ENCODE data around the gene SNX1. TPM values are rescaled to one million over a fixed set of nuclear protein-coding genes. Genes with fewer than 3 reads are reported as not detected.

SNX1 gene
- total and polyA plus RNA-seq, 4 experiments from 2014 or later: 58.3 to 155 (median 110) TPM

DNA sequence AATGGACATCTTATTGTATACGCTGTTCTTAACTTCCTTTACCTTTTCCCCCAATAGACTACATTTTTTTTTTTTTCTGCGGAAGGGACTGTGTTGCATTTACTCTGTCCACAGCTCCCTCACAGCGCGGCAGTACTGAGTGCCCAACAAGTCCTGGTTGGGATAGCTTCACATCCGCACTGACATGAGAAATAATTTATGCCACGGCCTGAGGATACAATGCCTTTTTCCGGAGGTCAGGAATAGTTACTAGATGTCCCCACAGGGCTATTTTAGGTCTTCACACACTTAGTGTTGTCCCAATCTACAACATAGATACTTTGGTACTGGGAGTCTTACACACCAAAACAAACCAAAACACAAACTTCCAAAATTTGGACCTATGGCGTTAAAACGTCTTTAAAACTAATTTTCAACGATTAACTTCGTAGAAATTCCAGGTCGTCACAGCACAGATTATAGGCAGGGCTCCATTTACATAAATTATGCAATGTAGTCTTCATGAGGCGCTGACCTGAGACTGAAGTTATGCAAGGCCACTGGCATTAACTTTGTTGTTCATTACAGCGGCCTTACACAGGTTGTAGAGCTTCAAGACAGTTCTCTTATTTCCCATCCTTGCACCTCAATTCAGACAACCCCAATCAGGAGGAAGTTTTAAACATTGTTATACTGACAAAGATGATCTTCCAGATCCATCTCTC lies 68.0 kb downstream of the SNX1 start:
- intact Hi-C loops (cut with micrococcal nuclease): loop anchor here (1.0 to 10.0 kb wide), 11 partner anchors 11 to 1353 kb away; partner anchors contain the start of genes CIAO2A, CLPX, CSNK1G1 and DPP8
- peak overlapping the region; percentile 85 to 98 (median 96) for H3K27ac Mint-ChIP-seq
- H3K36me3 ChIP-seq (ENCODE audit: insufficient read depth, low read length): peaks cover 17% of the 10 kb centered on the region
- peak overlapping the region; percentile 55 to 61 for H3K4me3 ChIP-seq (ENCODE audit: low read length in 2 of 2)
- H3K9me3 ChIP-seq (ENCODE audit: control insufficient read depth in 1 of 2, low read length in 2 of 2): no peaks in the 10 kb centered on the region
- no peaks in the 10 kb centered on the region for H3K27me3 Mint-ChIP-seq
- peak overlapping the region; percentile 81 to 95 (median 88) for H3K4me3 Mint-ChIP-seq
- peaks cover 24 to 46% (median 34%) of the 10 kb centered on the region in 4 donors for H3K4me1 Mint-ChIP-seq
- peaks cover 18 to 24% of the 10 kb centered on the region in 2 donors for H3K36me3 Mint-ChIP-seq
- peaks cover 47% of the 10 kb centered on the region for H3K4me1 ChIP-seq (ENCODE audit: insufficient read depth, low read length)
- ChIA-PET CTCF (ENCODE audit: partially characterized antibody) (interaction anchor here (0.7 to 6.2 kb wide), 8 partner anchors 11 to 1134 kb away, joined by 3 to 43 read pairs (median 4); partner anchors contain the start of genes CSNK1G1, SNX22 and TRIP4), POLR2A (ENCODE audit: partially characterized antibody) (interaction anchor here (0.6 to 5.4 kb wide), 15 partner anchors 8 to 730 kb away, joined by 3 to 66 read pairs (median 5); partner anchors contain the start of genes CIAO2A, CSNK1G1, SNX1 and SNX22)
- H3K9me3 Mint-ChIP-seq: no peaks in the 10 kb centered on the region
- no peak for DNase-seq
- no peaks in the 10 kb centered on the region for H3K27me3 ChIP-seq (ENCODE audit: insufficient read depth, low read length)
- H3K27ac ChIP-seq (ENCODE audit: low read depth, low read length): peak overlapping the region; percentile 80

DNA sequence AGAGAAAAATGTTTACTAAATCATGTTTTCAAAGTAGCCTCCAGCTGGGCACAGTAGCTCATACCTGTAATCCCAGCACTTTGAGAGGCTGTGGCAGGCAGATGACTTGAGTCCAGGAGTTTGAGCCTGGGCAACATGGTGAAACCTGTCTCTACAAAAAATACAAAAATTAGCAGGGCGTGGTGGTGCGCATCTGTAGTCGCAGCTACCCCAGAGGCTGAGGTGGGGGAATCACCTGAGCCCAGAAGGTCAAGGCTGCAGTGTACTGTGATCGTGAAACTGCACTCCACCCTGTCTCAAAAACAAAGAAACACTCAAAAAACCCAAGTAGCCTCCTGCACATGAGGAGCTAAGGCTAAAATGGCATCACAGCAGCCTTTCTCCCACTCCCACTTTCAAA lies 68.7 kb downstream of the SNX1 start:
- ChIA-PET CTCF (ENCODE audit: partially characterized antibody) (interaction anchor here (0.6 to 6.2 kb wide), 3 partner anchors 11 to 1358 kb away, joined by 3 to 43 read pairs (median 3); partner anchors contain the start of gene SNX22), POLR2A (ENCODE audit: partially characterized antibody) (interaction anchor here (1.3 to 5.4 kb wide), 4 partner anchors 11 to 223 kb away, joined by 3 to 66 read pairs (median 40); partner anchors contain the start of genes CIAO2A, SNX1, SNX22 and TRIP4)
- no peaks in the 10 kb centered on the region for H3K27me3 ChIP-seq (ENCODE audit: insufficient read depth, low read length)
- Mint-ChIP-seq H3K4me3 (peak overlapping the region; percentile 7 to 68 (median 42)), H3K27ac (peak overlapping the region; percentile 42 to 96 (median 85)), H3K27me3 (no peaks in the 10 kb centered on the region), H3K36me3 (peaks cover 15 to 17% of the 10 kb centered on the region in 2 donors), H3K9me3 (no peaks in the 10 kb centered on the region), H3K4me1 (peaks cover 22 to 41% (median 31%) of the 10 kb centered on the region in 4 donors)
- intact Hi-C loops (cut with micrococcal nuclease): loop anchor here (5.0 to 10.0 kb wide), 2 partner anchors 490 to 1123 kb away; partner anchors contain the start of gene PARP16
- no peaks in the 10 kb centered on the region for H3K9me3 ChIP-seq (ENCODE audit: control insufficient read depth in 1 of 2, low read length in 2 of 2)
- no peak overlapping the region for H3K4me3 ChIP-seq (ENCODE audit: low read length in 2 of 2)
- H3K27ac ChIP-seq (ENCODE audit: low read depth, low read length): no peak overlapping the region
- H3K36me3 ChIP-seq (ENCODE audit: insufficient read depth, low read length): peaks cover 13% of the 10 kb centered on the region
- DNase-seq: no peak
- H3K4me1 ChIP-seq (ENCODE audit: insufficient read depth, low read length): peaks cover 43% of the 10 kb centered on the region

DNA sequence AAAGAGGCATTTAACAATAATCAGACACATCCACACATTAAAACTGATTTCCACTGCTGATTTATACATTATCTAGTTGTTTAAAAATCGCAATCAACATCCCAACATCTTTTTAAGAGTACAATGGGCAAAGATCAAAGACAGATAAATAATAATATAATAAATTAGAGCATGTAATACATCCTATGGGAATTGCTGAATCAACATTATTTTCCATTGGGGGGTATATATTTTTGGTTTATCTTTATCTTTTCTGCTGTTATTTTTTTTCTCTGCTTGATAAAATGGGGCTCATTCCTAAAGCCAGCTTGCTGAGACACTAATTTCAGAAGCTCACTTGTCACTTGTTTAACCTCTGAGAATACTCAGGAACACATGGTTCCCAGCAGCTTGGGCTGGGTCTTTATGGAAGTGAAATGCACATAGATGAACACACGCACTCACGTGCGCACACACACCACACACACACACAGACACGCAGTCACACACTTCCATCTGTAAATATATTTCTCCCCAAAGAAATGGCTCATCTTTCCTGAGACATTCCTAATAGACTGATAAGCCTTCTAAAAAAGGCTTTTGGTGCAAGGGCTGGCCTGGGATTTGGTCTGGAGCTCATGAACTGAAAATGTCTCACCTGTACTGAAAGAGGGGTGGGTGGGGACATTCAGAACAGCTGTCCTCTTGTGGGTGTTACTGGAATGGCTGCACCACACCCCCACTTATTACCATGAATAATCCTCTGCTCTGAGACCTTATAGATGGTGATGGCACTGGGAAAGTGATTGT lies 70.5 kb downstream of the SNX1 start:
- intact Hi-C loops (cut with micrococcal nuclease): loop anchor here (10.0 kb wide), 1 partner anchor 489 kb away; no protein-coding TSS in a partner anchor
- H3K9me3 ChIP-seq (ENCODE audit: control insufficient read depth in 1 of 2, low read length in 2 of 2): no peaks in the 10 kb centered on the region
- H3K4me1 Mint-ChIP-seq: peaks cover 16 to 29% (median 23%) of the 10 kb centered on the region in 4 donors
- no peak overlapping the region for H3K27ac ChIP-seq (ENCODE audit: low read depth, low read length)
- H3K36me3 ChIP-seq (ENCODE audit: insufficient read depth, low read length): peaks cover 5% of the 10 kb centered on the region
- H3K9me3 Mint-ChIP-seq: no peaks in the 10 kb centered on the region
- no peak overlapping the region for H3K4me3 ChIP-seq (ENCODE audit: low read length in 2 of 2)
- peaks cover 25% of the 10 kb centered on the region for H3K4me1 ChIP-seq (ENCODE audit: insufficient read depth, low read length)
- H3K27me3 Mint-ChIP-seq: no peaks in the 10 kb centered on the region
- no peak overlapping the region for H3K4me3 Mint-ChIP-seq
- peaks cover 12 to 23% of the 10 kb centered on the region in 2 donors for H3K36me3 Mint-ChIP-seq
- CTCF ChIA-PET (ENCODE audit: partially characterized antibody): interaction anchor here (6.2 kb wide), 1 partner anchor 13 kb away, joined by 43 read pairs; the partner anchor contains the start of gene SNX22
- DNase-seq: no peak
- POLR2A ChIA-PET (ENCODE audit: partially characterized antibody): interaction anchor here (1.3 kb wide), 2 partner anchors 13 to 73 kb away, joined by 3 read pairs; partner anchors contain the start of gene CIAO2A
- peak overlapping the region in 5 of 7 donors; percentile 13 to 89 (median 25) for H3K27ac Mint-ChIP-seq
- no peaks in the 10 kb centered on the region for H3K27me3 ChIP-seq (ENCODE audit: insufficient read depth, low read length)

DNA sequence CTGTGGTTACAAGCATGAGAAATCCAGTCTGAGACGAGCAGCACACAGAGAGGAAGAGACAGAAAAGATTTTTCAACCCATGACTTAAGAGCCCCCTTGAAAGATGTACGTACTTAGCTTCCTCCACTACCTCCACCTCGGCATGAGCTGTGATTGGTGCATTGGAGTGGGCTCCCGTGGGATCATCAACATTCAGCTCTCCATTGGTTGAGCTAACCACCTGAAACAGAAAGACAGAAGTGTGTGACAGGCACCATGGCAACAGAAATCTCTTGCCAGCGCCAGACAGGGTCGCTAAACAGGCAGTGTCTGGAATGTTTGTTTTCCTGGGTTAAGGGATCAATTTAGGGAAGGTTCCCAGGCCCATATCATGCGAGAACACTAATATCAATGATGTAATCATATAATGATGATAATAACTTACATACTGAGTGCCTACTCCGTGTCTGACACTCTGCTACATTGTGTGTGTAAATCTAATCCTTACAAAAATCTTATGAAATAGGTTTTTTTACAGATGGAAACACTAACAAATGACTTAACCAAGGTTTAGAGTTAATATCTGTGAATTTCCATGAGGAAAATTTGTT lies 84.5 kb downstream of the SNX1 start:
- no peak overlapping the region for H3K4me3 ChIP-seq (ENCODE audit: low read length in 2 of 2)
- Mint-ChIP-seq H3K4me3 (no peak overlapping the region), H3K27ac (no peak overlapping the region), H3K4me1 (no peaks in the 10 kb centered on the region), H3K9me3 (no peaks in the 10 kb centered on the region), H3K27me3 (no peaks in the 10 kb centered on the region), H3K36me3 (peaks cover 32 to 56% of the 10 kb centered on the region in 2 donors)
- H3K27ac ChIP-seq (ENCODE audit: low read depth, low read length): no peak overlapping the region
- H3K36me3 ChIP-seq (ENCODE audit: insufficient read depth, low read length): peaks cover 14% of the 10 kb centered on the region
- ChIA-PET POLR2A (ENCODE audit: partially characterized antibody) (no interaction called here), CTCF (ENCODE audit: partially characterized antibody) (interaction anchor here (1.3 kb wide), 1 partner anchor 25 kb away, joined by 5 read pairs; no protein-coding TSS in a partner anchor)
- no peaks in the 10 kb centered on the region for H3K27me3 ChIP-seq (ENCODE audit: insufficient read depth, low read length)
- no peaks in the 10 kb centered on the region for H3K4me1 ChIP-seq (ENCODE audit: insufficient read depth, low read length)
- DNase-seq: no peak
- no peaks in the 10 kb centered on the region for H3K9me3 ChIP-seq (ENCODE audit: control insufficient read depth in 1 of 2, low read length in 2 of 2)
- intact Hi-C loops (cut with micrococcal nuclease): no loop called here

DNA sequence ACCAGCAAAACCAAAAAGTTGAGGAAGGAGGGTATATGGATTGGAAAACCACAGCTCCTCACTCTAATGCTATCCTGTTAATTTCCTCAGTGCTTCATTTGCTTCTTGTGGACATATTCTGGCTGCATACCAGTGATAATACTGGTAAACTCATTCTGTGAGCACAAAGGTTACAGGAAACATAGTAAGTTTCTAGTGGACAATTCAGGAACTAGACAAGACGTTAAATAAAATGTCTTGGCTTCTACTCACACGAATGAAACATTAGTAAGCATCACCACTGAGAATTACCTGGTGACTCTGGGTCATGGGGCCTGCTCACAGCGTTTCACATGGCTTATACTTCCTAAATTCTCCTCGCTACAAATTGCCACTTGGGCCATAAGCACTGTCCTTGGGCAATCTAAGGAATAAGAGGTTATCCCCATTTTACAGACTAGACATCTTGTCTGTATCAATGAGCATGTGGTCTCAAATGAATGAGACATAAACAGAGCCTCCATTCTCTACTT lies 87.1 kb downstream of the SNX1 start:
- H3K4me3 Mint-ChIP-seq: no peak overlapping the region
- H3K4me1 Mint-ChIP-seq: peaks cover 0 to 5% (median 3%) of the 10 kb centered on the region in 4 donors
- no peaks in the 10 kb centered on the region for H3K4me1 ChIP-seq (ENCODE audit: insufficient read depth, low read length)
- no peaks in the 10 kb centered on the region for H3K9me3 ChIP-seq (ENCODE audit: control insufficient read depth in 1 of 2, low read length in 2 of 2)
- H3K27ac Mint-ChIP-seq: no peak overlapping the region
- intact Hi-C loops (cut with micrococcal nuclease): no loop called here
- peaks cover 10% of the 10 kb centered on the region for H3K36me3 ChIP-seq (ENCODE audit: insufficient read depth, low read length)
- DNase-seq: no peak
- H3K9me3 Mint-ChIP-seq: no peaks in the 10 kb centered on the region
- ChIA-PET CTCF (ENCODE audit: partially characterized antibody) (no interaction called here), POLR2A (ENCODE audit: partially characterized antibody) (no interaction called here)
- H3K27me3 ChIP-seq (ENCODE audit: insufficient read depth, low read length): no peaks in the 10 kb centered on the region
- peaks cover 33 to 38% of the 10 kb centered on the region in 2 donors for H3K36me3 Mint-ChIP-seq
- no peaks in the 10 kb centered on the region for H3K27me3 Mint-ChIP-seq
- no peak overlapping the region for H3K27ac ChIP-seq (ENCODE audit: low read depth, low read length)
- H3K4me3 ChIP-seq (ENCODE audit: low read length in 2 of 2): no peak overlapping the region

DNA sequence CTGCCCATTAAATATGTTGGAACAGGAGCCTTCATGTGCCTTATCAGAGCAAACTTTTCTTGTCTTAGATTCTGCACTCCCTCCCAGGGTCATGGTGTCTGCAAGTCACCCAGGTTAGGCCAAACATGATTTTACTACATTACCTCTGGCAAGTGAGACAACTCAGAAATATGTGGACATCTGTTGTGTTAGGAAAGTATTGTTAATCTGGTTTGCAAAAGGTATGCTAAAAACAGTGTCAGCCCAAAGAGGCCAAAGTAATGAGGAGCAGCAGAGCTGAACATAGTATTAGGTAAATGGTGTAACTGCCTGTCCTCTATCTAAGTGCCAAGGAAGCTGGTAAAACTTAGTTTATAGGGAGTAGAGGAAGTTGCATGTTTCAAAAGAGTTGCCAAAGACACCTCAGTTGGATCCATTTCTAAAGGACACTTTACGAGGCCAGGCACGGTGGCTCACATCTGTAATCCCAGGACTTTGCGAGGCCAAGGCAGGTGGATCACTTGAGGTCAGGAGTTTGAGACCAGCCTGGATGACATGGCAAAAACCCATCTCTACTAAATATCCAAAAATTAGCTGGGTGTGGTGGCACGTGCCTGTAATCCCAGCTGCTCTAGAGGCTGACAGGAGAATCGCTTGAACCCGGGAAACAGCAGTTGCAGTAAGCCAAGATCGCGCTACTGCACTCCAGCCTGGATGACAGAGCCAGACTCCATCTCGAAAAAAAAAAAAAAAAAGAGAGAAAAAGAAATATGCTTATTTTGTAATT lies 89.5 kb downstream of the SNX1 start:
- DNase-seq: no peak
- ChIA-PET POLR2A (ENCODE audit: partially characterized antibody) (interaction anchor here (0.6 kb wide), 1 partner anchor 67 kb away, joined by 5 read pairs; no protein-coding TSS in a partner anchor), CTCF (ENCODE audit: partially characterized antibody) (interaction anchor here (0.6 to 0.7 kb wide), 2 partner anchors 81 to 90 kb away, joined by 3 read pairs; no protein-coding TSS in a partner anchor)
- Mint-ChIP-seq H3K27me3 (no peaks in the 10 kb centered on the region), H3K4me1 (peaks cover 7 to 18% (median 10%) of the 10 kb centered on the region in 4 donors), H3K27ac (peak overlapping the region in 1 of 7 donors; percentile 60), H3K9me3 (no peaks in the 10 kb centered on the region), H3K4me3 (no peak overlapping the region), H3K36me3 (peaks cover 27 to 34% of the 10 kb centered on the region in 2 donors)
- Histone ChIP-seq H3K36me3 (ENCODE audit: insufficient read depth, low read length) (peaks cover 15% of the 10 kb centered on the region), H3K27me3 (ENCODE audit: insufficient read depth, low read length) (no peaks in the 10 kb centered on the region), H3K9me3 (ENCODE audit: control insufficient read depth in 1 of 2, low read length in 2 of 2) (no peaks in the 10 kb centered on the region), H3K4me1 (ENCODE audit: insufficient read depth, low read length) (no peaks in the 10 kb centered on the region), H3K4me3 (ENCODE audit: low read length in 2 of 2) (no peak overlapping the region), H3K27ac (ENCODE audit: low read depth, low read length) (no peak overlapping the region)
- intact Hi-C loops (cut with micrococcal nuclease): no loop called here
